MM.1S (cell line): Measurements from ENCODE around the gene KSR2.

Source experiments
- CTCF ChIP-seq: fragments of 300-600 bp; sonication (generic); IDR thresholded peaks from 2 replicates; pipeline ENCODE4 v1.5.1; 2016; ENCODE audit warnings: antibody characterized with exemption, low read length, mixed read lengths
- EZH2 ChIP-seq: fragments of 300-600 bp; sonication (generic); optimal IDR thresholded peaks from 2 replicates; pipeline ENCODE3; 2017; ENCODE audit warnings: low read depth, mild to moderate bottlenecking, antibody characterized with exemption, low read length, mixed read lengths
- EZH2phosphoT487 ChIP-seq: fragments of 300-600 bp; sonication (generic); IDR thresholded peaks from 2 replicates; pipeline ENCODE4 v1.6.1; 2018; ENCODE audit warnings: antibody characterized with exemption, low read length

- TF ChIP-seq CTCF = no peak
- no peak for TF ChIP-seq EZH2
- TF ChIP-seq EZH2phosphoT487 = no peak
Observed at GRCh38 chr12:117829108-117829507, 139.7 kb downstream of the KSR2 start.
